ENCODE data around the gene GCGR.

DNA sequence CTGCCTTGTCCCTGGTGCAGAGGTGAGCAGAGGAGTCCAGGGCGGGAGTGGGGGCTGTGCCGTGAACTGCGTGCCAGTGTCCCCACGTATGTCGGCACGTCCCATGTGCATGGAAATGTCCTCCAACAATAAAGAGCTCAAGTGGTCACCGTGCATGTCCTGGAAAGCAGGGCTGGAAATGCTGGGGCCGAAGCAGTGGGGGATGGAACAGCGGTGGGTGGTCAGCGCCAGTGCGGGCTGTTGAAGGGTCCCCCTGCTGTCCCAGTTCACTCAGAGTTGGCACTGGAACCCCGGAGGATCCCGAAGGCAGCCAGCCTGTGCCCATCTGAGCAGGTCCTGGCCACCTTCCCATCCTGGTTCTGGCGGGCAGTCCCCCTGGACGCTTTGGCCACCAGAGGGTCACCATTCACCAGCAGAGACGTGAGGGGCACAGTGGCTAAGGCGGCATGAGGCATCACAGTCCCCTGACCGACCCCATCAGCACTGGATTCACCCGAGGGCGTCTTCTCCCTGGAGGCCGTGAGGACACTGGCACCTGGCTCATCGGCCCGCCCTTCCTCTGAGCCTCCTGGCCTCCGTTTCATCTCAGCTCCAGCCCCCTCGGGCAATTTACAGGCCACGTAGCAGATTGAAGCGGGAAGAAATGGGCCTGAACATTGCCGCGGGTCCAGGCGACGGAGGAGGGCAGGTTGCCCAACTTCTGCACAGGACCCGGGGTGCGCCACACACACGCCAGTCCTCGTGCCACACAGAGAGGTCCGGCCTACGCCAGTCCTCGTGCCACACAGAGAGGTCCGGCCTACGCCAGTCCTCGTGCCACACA lies 10.1 kb downstream of the GCGR start:
- TF ChIP-seq, protein P1, sequence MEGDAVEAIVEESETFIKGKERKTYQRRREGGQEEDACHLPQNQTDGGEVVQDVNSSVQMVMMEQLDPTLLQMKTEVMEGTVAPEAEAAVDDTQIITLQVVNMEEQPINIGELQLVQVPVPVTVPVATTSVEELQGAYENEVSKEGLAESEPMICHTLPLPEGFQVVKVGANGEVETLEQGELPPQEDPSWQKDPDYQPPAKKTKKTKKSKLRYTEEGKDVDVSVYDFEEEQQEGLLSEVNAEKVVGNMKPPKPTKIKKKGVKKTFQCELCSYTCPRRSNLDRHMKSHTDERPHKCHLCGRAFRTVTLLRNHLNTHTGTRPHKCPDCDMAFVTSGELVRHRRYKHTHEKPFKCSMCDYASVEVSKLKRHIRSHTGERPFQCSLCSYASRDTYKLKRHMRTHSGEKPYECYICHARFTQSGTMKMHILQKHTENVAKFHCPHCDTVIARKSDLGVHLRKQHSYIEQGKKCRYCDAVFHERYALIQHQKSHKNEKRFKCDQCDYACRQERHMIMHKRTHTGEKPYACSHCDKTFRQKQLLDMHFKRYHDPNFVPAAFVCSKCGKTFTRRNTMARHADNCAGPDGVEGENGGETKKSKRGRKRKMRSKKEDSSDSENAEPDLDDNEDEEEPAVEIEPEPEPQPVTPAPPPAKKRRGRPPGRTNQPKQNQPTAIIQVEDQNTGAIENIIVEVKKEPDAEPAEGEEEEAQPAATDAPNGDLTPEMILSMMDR (IDR thresholded peaks at IDR 0.05): no peak
- TF ChIP-seq POLR2A (IDR thresholded peaks at IDR 0.05): no peak

Data from esophagus squamous epithelium (tissue), 4 donors.